Measurements from ENCODE around the gene ETDA. TPM values are rescaled to one million over a fixed set of nuclear protein-coding genes. Genes with fewer than 3 reads are reported as not detected.

The ETDA gene
- total RNA-seq, 1 donor from 2014 or later: not detected

DNA sequence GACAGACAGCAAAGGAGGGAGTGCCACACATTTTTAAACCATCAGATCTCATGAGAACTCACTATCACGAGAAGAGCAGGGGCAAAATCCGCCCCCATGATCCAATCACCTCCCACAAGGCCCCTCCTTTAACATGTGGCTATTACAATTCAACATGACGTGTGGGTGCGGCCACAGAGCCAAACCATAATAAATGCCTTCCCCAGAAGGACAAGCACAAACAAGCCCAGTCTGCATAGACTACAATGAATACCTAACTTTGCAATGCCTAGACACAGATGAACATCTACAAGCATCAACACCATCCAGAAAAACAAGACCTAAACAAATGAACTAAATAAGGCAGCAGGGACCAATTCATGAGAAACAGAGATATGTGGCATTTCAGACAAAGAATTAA is 12.3 kb downstream of the ETDA start:
- POLR2A ChIA-PET: no interaction called here
- H3K4me1 Mint-ChIP-seq: no peaks in the 10 kb centered on the region
- TF ChIP-seq, protein P1, sequence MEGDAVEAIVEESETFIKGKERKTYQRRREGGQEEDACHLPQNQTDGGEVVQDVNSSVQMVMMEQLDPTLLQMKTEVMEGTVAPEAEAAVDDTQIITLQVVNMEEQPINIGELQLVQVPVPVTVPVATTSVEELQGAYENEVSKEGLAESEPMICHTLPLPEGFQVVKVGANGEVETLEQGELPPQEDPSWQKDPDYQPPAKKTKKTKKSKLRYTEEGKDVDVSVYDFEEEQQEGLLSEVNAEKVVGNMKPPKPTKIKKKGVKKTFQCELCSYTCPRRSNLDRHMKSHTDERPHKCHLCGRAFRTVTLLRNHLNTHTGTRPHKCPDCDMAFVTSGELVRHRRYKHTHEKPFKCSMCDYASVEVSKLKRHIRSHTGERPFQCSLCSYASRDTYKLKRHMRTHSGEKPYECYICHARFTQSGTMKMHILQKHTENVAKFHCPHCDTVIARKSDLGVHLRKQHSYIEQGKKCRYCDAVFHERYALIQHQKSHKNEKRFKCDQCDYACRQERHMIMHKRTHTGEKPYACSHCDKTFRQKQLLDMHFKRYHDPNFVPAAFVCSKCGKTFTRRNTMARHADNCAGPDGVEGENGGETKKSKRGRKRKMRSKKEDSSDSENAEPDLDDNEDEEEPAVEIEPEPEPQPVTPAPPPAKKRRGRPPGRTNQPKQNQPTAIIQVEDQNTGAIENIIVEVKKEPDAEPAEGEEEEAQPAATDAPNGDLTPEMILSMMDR (IDR thresholded peaks at IDR 0.05): no peak
- CTCF ChIA-PET: no interaction called here
- no peaks in the 10 kb centered on the region for H3K9me3 Mint-ChIP-seq
- H3K27ac Mint-ChIP-seq: no peak overlapping the region
- peaks cover 6% of the 10 kb centered on the region for H3K27me3 Mint-ChIP-seq
- ATAC-seq (ENCODE audit: low read depth) (no peak), DNase-seq (no peak)
- no peak overlapping the region for H3K4me3 Mint-ChIP-seq
- intact Hi-C loops (cut with micrococcal nuclease): no loop called here
- H3K36me3 Mint-ChIP-seq (ENCODE audit: low read depth): no peaks in the 10 kb centered on the region

DNA sequence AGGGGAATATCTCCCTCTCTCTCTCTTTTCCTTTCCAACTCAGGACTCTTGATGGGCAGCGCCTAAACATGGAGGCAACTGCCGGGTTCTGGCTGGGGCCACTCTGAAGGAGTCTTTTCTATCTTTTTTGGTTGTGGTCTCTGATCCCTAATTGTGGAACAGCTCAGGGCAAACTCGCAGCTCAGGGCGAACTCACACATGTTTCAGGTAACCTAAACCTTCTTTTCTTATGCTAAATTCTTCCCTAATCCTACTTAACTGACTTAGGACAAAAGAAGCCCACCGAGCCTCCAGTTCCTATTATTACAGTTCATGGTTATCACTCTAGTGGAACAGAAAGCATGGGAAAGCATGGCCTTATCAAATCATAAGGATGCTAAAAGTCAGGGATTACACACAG is 21.3 kb downstream of the ETDA start:
- H3K27me3 Mint-ChIP-seq: no peaks in the 10 kb centered on the region
- intact Hi-C loops (cut with micrococcal nuclease): no loop called here
- TF ChIP-seq, protein P1 (IDR thresholded peaks at IDR 0.05): no peak
- CTCF ChIA-PET: no interaction called here
- H3K27ac Mint-ChIP-seq: no peak overlapping the region
- H3K36me3 Mint-ChIP-seq (ENCODE audit: low read depth): no peaks in the 10 kb centered on the region
- DNase-seq: no peak
- H3K9me3 Mint-ChIP-seq: no peaks in the 10 kb centered on the region
- no peak for ATAC-seq (ENCODE audit: low read depth)
- POLR2A ChIA-PET: no interaction called here
- H3K4me1 Mint-ChIP-seq: no peaks in the 10 kb centered on the region
- no peak overlapping the region for H3K4me3 Mint-ChIP-seq

DNA sequence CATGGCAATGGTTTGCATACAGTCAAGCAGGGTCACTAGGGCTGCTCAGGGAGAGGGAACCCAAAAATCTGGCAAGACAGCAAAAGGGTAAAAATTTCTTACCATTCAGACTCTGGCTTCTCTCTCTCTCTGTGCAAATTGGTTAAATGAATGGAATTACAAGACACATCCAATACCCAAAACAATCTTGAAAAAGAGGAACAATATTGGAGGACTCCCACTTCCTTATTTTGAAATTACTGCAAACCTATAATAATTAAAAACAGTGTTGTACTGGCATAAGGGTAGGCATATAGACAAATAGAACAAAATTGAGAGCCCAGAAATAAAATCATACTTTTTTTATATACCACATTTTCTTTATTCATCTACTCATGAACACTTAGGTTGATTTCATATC is 24.1 kb downstream of the ETDA start:
- no peak overlapping the region for H3K4me3 Mint-ChIP-seq
- ChIA-PET CTCF (no interaction called here), POLR2A (no interaction called here)
- H3K27ac Mint-ChIP-seq: no peak overlapping the region
- no peak for ATAC-seq (ENCODE audit: low read depth)
- TF ChIP-seq, protein P1 (IDR thresholded peaks at IDR 0.05): no peak
- no peak for DNase-seq
- H3K36me3 Mint-ChIP-seq (ENCODE audit: low read depth): peaks cover 4% of the 10 kb centered on the region
- intact Hi-C loops (cut with micrococcal nuclease): no loop called here
- H3K4me1 Mint-ChIP-seq: no peaks in the 10 kb centered on the region
- no peaks in the 10 kb centered on the region for H3K27me3 Mint-ChIP-seq
- H3K9me3 Mint-ChIP-seq: peaks cover 11% of the 10 kb centered on the region

DNA sequence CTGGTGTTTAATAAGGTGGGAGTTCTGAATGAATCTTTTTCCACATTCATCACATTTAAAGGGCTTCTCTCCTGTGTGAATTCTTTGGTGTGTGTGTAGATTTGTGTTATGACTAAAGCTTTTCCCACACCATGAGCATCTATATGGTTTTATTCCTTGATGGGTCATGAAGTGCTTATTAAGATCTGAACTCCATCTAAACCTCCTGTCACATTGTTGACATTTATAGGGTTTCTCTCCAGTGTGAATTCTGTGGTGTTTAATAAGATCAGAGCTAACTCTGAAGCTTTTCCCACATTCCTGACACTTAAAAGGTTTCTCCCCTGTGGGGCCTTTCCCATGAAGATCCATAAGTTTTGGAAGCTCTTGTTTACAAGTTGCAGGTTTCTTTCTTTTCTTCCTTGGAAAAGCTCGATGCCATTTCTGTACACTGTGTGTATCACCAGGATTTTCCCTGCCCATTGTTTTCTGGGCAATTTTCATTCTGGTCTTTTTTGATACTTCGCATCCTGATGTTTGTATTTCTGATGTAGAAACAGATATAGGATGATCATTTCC is 35.5 kb downstream of the ETDA start:
- intact Hi-C loops (cut with micrococcal nuclease): no loop called here
- no peak overlapping the region for H3K4me3 Mint-ChIP-seq
- H3K27ac Mint-ChIP-seq: no peak overlapping the region
- H3K4me1 Mint-ChIP-seq: no peaks in the 10 kb centered on the region
- DNase-seq (no peak), ATAC-seq (ENCODE audit: low read depth) (no peak)
- no peaks in the 10 kb centered on the region for H3K27me3 Mint-ChIP-seq
- TF ChIP-seq, protein P1 (IDR thresholded peaks at IDR 0.05): no peak
- POLR2A ChIA-PET: no interaction called here
- peaks cover 8% of the 10 kb centered on the region for H3K9me3 Mint-ChIP-seq
- H3K36me3 Mint-ChIP-seq (ENCODE audit: low read depth): peaks cover 51% of the 10 kb centered on the region
- CTCF ChIA-PET: interaction anchor here (1.2 kb wide), 1 partner anchor 8 kb away, joined by 3 read pairs; no protein-coding TSS in a partner anchor

DNA sequence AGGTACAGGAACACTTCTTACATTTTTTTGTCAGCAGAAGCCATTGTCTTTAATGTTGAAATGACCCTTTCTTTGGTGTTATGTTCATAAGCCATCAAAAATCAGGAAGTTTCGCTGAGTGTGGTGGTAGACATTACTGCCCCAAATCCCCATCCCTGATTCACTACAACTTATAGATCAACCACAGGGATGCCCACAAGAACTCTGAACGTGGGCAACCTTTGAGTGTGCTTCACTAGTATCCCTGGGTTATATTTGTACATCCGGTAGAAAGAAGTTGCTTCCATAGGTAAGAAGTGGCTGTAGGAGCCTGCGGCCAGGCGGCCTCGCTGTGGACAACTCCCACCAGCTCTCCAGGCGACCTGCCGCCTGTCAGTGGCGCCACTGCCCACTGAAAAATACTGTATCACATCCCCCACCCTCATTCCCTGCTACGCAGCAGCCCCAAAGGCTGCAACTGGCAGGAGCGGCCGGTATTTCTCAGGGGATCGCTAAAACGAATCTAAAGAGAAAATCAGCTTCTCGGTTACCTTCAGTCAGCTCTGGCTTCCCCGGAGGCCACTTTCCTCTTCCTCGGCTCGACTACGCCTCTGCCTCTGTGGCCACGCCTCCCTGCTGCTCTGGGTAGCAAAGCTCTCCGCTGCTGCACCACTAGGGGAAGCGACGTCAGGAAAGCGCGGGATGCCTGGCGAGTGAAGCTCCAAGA is 43.5 kb downstream of the ETDA start:
- H3K36me3 Mint-ChIP-seq (ENCODE audit: low read depth): peaks cover 16% of the 10 kb centered on the region
- intact Hi-C loops (cut with micrococcal nuclease): loop anchor here (5.0 kb wide), 1 partner anchor 227 kb away; the partner anchor contains the start of gene INTS6L
- peaks cover 15% of the 10 kb centered on the region for H3K4me1 Mint-ChIP-seq
- H3K4me3 Mint-ChIP-seq: peak overlapping the region; percentile 87
- H3K9me3 Mint-ChIP-seq: no peaks in the 10 kb centered on the region
- H3K27ac Mint-ChIP-seq: peak overlapping the region; percentile 61
- TF ChIP-seq, protein P1 (IDR thresholded peaks at IDR 0.05): no peak
- ChIA-PET POLR2A (interaction anchor here (1.2 kb wide), 1 partner anchor 126 kb away, joined by 3 read pairs; no protein-coding TSS in a partner anchor), CTCF (interaction anchor here (1.2 kb wide), 1 partner anchor 9 kb away, joined by 3 read pairs; no protein-coding TSS in a partner anchor)
- no peaks in the 10 kb centered on the region for H3K27me3 Mint-ChIP-seq
- DNase-seq (peak; percentile 24), ATAC-seq (ENCODE audit: low read depth) (peak; percentile 98)

All from activated B cell treated with CpG ODN at 0.5 μM for 24 hours (primary cell).